ENCODE measurements around the gene PPM1M. TPM values are rescaled to one million over a fixed set of nuclear protein-coding genes. Genes with fewer than 3 reads are reported as not detected.

The PPM1M gene
- total RNA-seq, 2 experiments from 2014 or later = 94.3 to 100 TPM

DNA sequence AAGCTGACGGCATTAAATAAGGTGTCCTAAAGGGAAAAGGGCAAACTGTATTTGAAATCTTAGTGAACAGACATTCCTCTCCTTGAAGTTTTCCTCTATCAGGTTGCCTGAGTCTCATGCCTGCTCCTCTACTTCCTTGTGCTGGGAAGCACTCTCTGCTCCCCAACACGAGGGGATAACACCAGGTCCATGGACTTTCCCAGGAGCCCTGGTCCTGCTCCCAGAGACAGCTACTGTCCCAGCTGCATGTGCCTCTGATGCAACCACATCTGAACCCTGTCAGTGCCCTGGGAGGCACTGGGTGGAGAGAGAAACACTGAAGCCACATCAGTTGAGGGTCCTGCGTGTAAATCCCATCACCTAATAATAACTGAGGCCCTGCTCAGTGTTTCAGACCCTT, 27.5 kb upstream of the PPM1M start:
- Mint-ChIP-seq H3K4me3 (peak overlapping the region; percentile 70), H3K4me1 (ENCODE audit: low read depth) (peaks cover 60% of the 10 kb centered on the region), H3K36me3 (ENCODE audit: low read depth) (peaks cover 23% of the 10 kb centered on the region), H3K9me3 (no peaks in the 10 kb centered on the region), H3K27ac (peak overlapping the region; percentile 77), H3K27me3 (no peaks in the 10 kb centered on the region)
- ChIA-PET POLR2A (interaction anchor here (1.3 to 33.3 kb wide), 3 partner anchors 13 to 60 kb away, joined by 3 to 949 read pairs (median 12); partner anchors contain the start of genes GLYCTK and WDR82), CTCF (interaction anchor here (1.6 to 11.9 kb wide), 5 partner anchors 9 to 120 kb away, joined by 6 to 223 read pairs (median 93); partner anchors contain the start of genes TWF2 and WDR82)
- intact Hi-C loops (cut with micrococcal nuclease) = no loop called here
- TF ChIP-seq, protein P1, sequence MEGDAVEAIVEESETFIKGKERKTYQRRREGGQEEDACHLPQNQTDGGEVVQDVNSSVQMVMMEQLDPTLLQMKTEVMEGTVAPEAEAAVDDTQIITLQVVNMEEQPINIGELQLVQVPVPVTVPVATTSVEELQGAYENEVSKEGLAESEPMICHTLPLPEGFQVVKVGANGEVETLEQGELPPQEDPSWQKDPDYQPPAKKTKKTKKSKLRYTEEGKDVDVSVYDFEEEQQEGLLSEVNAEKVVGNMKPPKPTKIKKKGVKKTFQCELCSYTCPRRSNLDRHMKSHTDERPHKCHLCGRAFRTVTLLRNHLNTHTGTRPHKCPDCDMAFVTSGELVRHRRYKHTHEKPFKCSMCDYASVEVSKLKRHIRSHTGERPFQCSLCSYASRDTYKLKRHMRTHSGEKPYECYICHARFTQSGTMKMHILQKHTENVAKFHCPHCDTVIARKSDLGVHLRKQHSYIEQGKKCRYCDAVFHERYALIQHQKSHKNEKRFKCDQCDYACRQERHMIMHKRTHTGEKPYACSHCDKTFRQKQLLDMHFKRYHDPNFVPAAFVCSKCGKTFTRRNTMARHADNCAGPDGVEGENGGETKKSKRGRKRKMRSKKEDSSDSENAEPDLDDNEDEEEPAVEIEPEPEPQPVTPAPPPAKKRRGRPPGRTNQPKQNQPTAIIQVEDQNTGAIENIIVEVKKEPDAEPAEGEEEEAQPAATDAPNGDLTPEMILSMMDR (IDR thresholded peaks at IDR 0.05) = no peak
- ATAC-seq (no peak), DNase-seq (no peak)

DNA sequence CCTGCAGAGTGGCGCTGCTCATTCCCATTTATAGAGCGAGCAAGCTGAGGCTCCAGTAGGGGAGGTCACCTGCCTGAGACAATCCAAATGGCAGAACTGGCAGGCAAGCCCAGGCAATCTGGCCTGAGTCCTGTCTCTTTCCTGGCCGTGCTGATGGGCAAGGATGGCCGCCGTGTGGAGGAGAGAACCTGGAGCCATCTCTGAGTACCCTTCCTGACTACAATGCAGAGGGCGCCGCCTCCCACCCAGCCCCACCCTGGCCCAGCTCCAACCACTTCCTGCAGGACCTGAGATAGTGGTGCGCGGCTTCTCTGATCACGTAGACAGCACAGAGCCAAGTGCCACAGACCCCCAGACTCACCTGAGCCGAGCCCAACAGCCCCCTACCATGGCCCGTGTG, 27.1 kb upstream of the PPM1M start:
- DNase-seq (peak; percentile 76), ATAC-seq (peak; percentile 60)
- TF ChIP-seq, protein P1 (IDR thresholded peaks at IDR 0.05) = no peak
- Mint-ChIP-seq H3K9me3 (no peaks in the 10 kb centered on the region), H3K4me3 (peak overlapping the region; percentile 70), H3K36me3 (ENCODE audit: low read depth) (peaks cover 21% of the 10 kb centered on the region), H3K27me3 (no peaks in the 10 kb centered on the region), H3K27ac (peak overlapping the region; percentile 77), H3K4me1 (ENCODE audit: low read depth) (peaks cover 65% of the 10 kb centered on the region)
- ChIA-PET POLR2A (interaction anchor here (0.9 to 33.3 kb wide), 3 partner anchors 14 to 59 kb away, joined by 4 to 949 read pairs (median 12); partner anchors contain the start of genes GLYCTK, PPM1M and WDR82), CTCF (interaction anchor here (1.4 to 11.9 kb wide), 7 partner anchors 9 to 120 kb away, joined by 3 to 223 read pairs (median 71); partner anchors contain the start of genes ALAS1, TWF2 and WDR82)
- intact Hi-C loops (cut with micrococcal nuclease) = no loop called here

DNA sequence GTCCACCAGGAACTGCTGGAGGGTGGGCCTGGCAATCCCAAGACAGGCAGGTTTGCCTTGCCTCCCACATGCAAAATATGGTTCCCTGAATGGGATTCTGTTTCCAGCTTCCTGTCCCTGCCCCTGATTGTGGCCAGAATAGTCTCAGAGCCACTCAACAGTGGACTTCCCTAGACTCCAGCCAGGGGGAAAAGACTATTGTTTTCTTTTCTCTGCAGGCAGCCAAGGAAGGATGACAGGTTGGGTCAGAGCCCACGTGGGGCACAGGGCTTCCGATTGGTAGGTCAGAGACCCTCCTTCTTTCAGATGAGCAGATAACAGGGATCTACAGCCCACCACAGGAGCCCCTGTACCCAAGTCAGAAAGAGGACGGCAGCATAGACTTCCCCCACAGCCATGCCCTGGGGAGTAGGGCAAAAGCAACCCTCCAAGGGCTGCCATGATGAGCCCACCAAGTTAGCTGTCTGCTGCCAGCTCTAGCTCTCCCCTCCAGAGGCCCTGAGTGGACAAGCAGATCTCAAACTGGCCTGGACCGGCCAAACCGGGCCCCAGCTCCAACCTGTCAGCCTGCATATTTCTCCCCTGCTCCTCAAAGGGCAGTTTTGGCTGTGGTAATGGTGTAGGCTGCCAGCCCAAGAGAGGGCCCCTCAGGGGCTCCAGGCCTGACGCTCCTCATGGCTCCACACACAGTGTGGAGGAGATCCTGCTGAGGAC, 26.5 kb upstream of the PPM1M start:
- Mint-ChIP-seq H3K4me1 (ENCODE audit: low read depth) (peaks cover 71% of the 10 kb centered on the region), H3K27me3 (no peaks in the 10 kb centered on the region), H3K27ac (peak overlapping the region; percentile 77), H3K4me3 (peak overlapping the region; percentile 70), H3K9me3 (no peaks in the 10 kb centered on the region), H3K36me3 (ENCODE audit: low read depth) (peaks cover 18% of the 10 kb centered on the region)
- TF ChIP-seq, protein P1 (IDR thresholded peaks at IDR 0.05) = no peak
- ChIA-PET POLR2A (interaction anchor here (0.6 to 33.3 kb wide), 6 partner anchors 14 to 125 kb away, joined by 3 to 949 read pairs (median 4); partner anchors contain the start of genes ALAS1, GLYCTK, PPM1M and WDR82), CTCF (interaction anchor here (0.7 to 11.9 kb wide), 19 partner anchors 8 to 229 kb away, joined by 3 to 223 read pairs (median 6); partner anchors contain the start of genes ALAS1, TWF2 and WDR82)
- intact Hi-C loops (cut with micrococcal nuclease) = no loop called here
- DNase-seq (no peak), ATAC-seq (no peak)

DNA sequence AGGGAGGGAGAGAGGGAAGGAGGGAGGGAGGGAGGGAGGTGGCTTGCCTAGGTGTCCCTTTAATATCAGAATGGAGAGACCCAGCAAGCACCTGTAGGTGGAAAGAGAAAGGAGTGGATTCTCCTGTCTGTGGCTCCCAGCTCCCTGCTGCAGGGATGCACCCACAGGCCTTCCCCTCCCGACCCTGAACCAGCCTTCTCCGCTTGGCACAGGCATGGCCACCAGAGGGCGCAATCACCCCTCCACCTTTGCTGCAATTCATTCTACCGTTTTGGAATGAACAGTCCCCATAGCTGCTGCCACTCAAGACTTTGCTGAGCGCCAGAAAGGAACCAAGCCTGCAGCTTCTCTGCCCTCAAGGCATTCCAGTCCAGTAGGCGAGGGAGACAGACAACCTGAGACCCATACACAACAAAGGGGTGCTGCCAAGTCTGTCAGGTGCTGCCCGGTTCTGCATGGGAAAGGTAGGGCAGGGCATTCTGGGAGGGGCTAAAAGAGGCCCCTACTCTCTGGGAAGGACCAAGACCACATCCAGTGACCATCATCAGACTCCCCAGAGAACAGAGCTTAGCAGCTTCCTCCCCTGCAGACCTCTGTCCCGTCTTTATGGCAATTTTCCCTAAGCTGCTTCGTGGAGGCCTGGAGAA, 25.1 kb upstream of the PPM1M start:
- H3K36me3 Mint-ChIP-seq (ENCODE audit: low read depth) = peaks cover 7% of the 10 kb centered on the region

More for the DNA sequence above, 25.1 kb upstream of the PPM1M start:
- DNase-seq = peak; percentile 95
- H3K9me3 Mint-ChIP-seq = no peaks in the 10 kb centered on the region
- H3K4me1 Mint-ChIP-seq (ENCODE audit: low read depth) = peaks cover 83% of the 10 kb centered on the region
- no peaks in the 10 kb centered on the region for H3K27me3 Mint-ChIP-seq
- TF ChIP-seq, protein P1 (IDR thresholded peaks at IDR 0.05) = peak; percentile 79
- POLR2A ChIA-PET = interaction anchor here (0.6 to 33.3 kb wide), 11 partner anchors 9 to 225 kb away, joined by 3 to 949 read pairs (median 5); partner anchors contain the start of genes GLYCTK, TWF2 and WDR82
- H3K27ac Mint-ChIP-seq = no peak overlapping the region
- intact Hi-C loops (cut with micrococcal nuclease) = loop anchor here (2.0 kb wide), 1 partner anchor 118 kb away; no protein-coding TSS in a partner anchor
- CTCF ChIA-PET = interaction anchor here (0.7 to 11.9 kb wide), 48 partner anchors 9 to 335 kb away, joined by 3 to 223 read pairs (median 6); partner anchors contain the start of genes ACY1, ALAS1, GLYCTK and POC1A
- ATAC-seq = peak; percentile 71
- peak overlapping the region; percentile 12 for H3K4me3 Mint-ChIP-seq

All from activated CD8-positive, alpha-beta T cell treated with anti-CD3 and anti-CD28 coated beads for 36 hours (primary cell).